Neural cell (in vitro differentiated cells): ENCODE measurements around the gene RASAL1. TPM values are rescaled to one million over a fixed set of nuclear protein-coding genes. Genes with fewer than 3 reads are reported as not detected.

ENCODE experiments used
- H2AFZ ChIP-seq: fragments of 200-600, 300-800 bp; sonication (generic), shearing (Covaris generic); 2 replicates; pipeline ENCODE4 v1.6.0; 2014; ENCODE audit warnings: low read depth, mild to moderate bottlenecking, antibody characterized with exemption, low read length, moderate library complexity
- H3F3A ChIP-seq: fragments of 200-600 bp; shearing (Covaris generic); 2 replicates; pipeline ENCODE4 v1.6.1; 2016; ENCODE audit warnings: mild to moderate bottlenecking, moderate library complexity, mixed read lengths, antibody characterized with exemption, low read length; ENCODE audit not compliant: insufficient read depth, poor library complexity, severe bottlenecking
- H3K27ac ChIP-seq: fragments of 200-600, 300-800 bp; sonication (generic), shearing (Covaris generic); 2 replicates; pipeline ENCODE4 v1.5.1; 2014; ENCODE audit warnings: mild to moderate bottlenecking, low read length, moderate library complexity
- H3K27me3 ChIP-seq: fragments of 300-800, 200-600 bp; sonication (generic), shearing (Covaris generic); 2 replicates; pipeline ENCODE4 v1.6.0; 2014; ENCODE audit warnings: mild to moderate bottlenecking, low read depth, low read length, moderate library complexity; ENCODE audit not compliant: insufficient read depth
- H3K36me3 ChIP-seq: fragments of 300-800, 200-600 bp; sonication (generic), shearing (Covaris generic); 2 replicates; pipeline ENCODE4 v1.5.1; 2014; ENCODE audit warnings: mild to moderate bottlenecking, antibody characterized with exemption, low read length, moderate library complexity; ENCODE audit not compliant: insufficient read depth
- H3K4me2 ChIP-seq: fragments of 300-800, 200-600 bp; sonication (generic), shearing (Covaris generic); 2 replicates; pipeline ENCODE4 v1.6.0; 2014; ENCODE audit warnings: mild to moderate bottlenecking, low read length
- H3K4me3 ChIP-seq: fragments of 300-800, 200-600 bp; sonication (generic), shearing (Covaris generic); 2 replicates; pipeline ENCODE4 v1.5.1; 2014; ENCODE audit warnings: mild to moderate bottlenecking, low read length, moderate library complexity
- H3K79me2 ChIP-seq: fragments of 200-600 bp; shearing (Covaris generic); replicated peaks from 2 replicates; pipeline ENCODE4 v1.6.0; 2014; ENCODE audit warnings: mild to moderate bottlenecking, low read length, moderate library complexity; ENCODE audit not compliant: insufficient read depth
- H3K9ac ChIP-seq: fragments of 300-800, 200-600 bp; sonication (generic), shearing (Covaris generic); 2 replicates; pipeline ENCODE4 v1.6.1; 2016; ENCODE audit warnings: mild to moderate bottlenecking, low read length, mixed read lengths
- H3K9me2 ChIP-seq: fragments of 200-600 bp; shearing (Covaris generic); 2 replicates; pipeline ENCODE4 v1.6.1; 2016; ENCODE audit warnings: mild to moderate bottlenecking, low read length, mixed read lengths; ENCODE audit not compliant: insufficient read depth
- H3K9me3 ChIP-seq: fragments of 200-600, 300-800 bp; sonication (generic), shearing (Covaris generic); 2 replicates; pipeline ENCODE4 v1.6.1; 2016; ENCODE audit warnings: mild to moderate bottlenecking, mixed run types, low read length, moderate library complexity, mixed read lengths
- H4K20me1 ChIP-seq: fragments of 200-600 bp; shearing (Covaris generic); 2 replicates; pipeline ENCODE4 v1.6.1; 2016; ENCODE audit warnings: mild to moderate bottlenecking, mixed run types; ENCODE audit not compliant: insufficient read depth
- EP300 ChIP-seq: fragments of 450-650 bp; conservative IDR thresholded peaks from 2 replicates; pipeline ENCODE4 v1.6.1; 2014; ENCODE audit warnings: antibody characterized with exemption, mild to moderate bottlenecking, moderate library complexity; ENCODE audit not compliant: poor library complexity, severe bottlenecking
- EZH2 ChIP-seq: fragments of 200-600, 300-800 bp; shearing (Covaris generic), sonication (generic); IDR thresholded peaks from 2 replicates; pipeline ENCODE4 v1.6.1; 2014; ENCODE audit warnings: antibody characterized with exemption, low read length, borderline replicate concordance, mild to moderate bottlenecking; ENCODE audit not compliant: insufficient read depth, poor library complexity, severe bottlenecking
- MXI1 ChIP-seq: fragments of 450-650 bp; conservative IDR thresholded peaks from 2 replicates; pipeline ENCODE4 v1.6.1; 2014; ENCODE audit warnings: antibody characterized with exemption, mild to moderate bottlenecking; ENCODE audit not compliant: poor library complexity, severe bottlenecking
- POLR2AphosphoS5 ChIP-seq: IDR thresholded peaks from 2 replicates; pipeline ENCODE4 v1.6.1; 2012
- RAD21 ChIP-seq: fragments of 450-650 bp; conservative IDR thresholded peaks from 2 replicates; pipeline ENCODE4 v1.6.1; 2014; ENCODE audit warnings: antibody characterized with exemption, mild to moderate bottlenecking, moderate library complexity
- SMC3 ChIP-seq: fragments of 450-650 bp; conservative IDR thresholded peaks from 2 replicates; pipeline ENCODE4 v1.6.1; 2014; ENCODE audit warnings: antibody characterized with exemption, mild to moderate bottlenecking, moderate library complexity; ENCODE audit not compliant: poor library complexity
- TAF1 ChIP-seq: IDR thresholded peaks from 2 replicates; pipeline ENCODE4 v1.6.1; 2012; ENCODE audit warnings: low read depth
- polyA plus RNA-seq: library from polyadenylated mRNA; depleted of rRNA; stranded (reverse); fragments of >200 nt; gene quantifications from 2 replicates; pipeline ENCODE4 v1.2.3, GENCODE V29; 2014
- TF ChIP-seq, protein P1 (sequence below): fragments of 450-650 bp; IDR thresholded peaks from 2 replicates; pipeline ENCODE4 v1.5.1; 2014; ENCODE audit warnings: antibody characterized with exemption, mild to moderate bottlenecking, moderate library complexity; ENCODE audit not compliant: poor library complexity, severe bottlenecking
- TF ChIP-seq, protein P2 (sequence below): IDR thresholded peaks from 2 replicates; pipeline ENCODE4 v1.6.1; 2012; ENCODE audit warnings: borderline replicate concordance

Gene RASAL1
- polyA plus RNA-seq, 1 donor from 2014 or later: 0.15 TPM

DNA sequence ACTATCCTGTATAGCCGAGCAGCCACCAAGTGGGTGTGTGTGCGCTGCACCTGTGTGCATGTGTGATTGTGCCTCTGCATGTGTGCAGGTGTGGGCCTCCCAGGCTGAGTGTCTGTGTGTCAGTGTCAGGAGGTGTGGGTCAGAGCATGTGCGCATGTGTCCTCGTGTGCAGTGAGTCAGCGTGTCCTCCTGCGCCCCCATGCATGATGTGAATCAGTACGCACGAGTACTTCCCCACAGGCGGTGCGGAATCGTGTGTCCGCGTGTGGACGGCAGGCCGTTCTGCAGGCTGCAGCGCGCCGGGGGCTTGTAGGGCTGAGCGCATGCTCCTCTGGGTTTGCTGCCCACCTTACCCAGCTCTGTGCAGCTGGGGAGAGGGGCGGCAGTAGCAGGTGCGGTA is 44.8 kb downstream of the RASAL1 start:
- peaks cover 6% of the 10 kb centered on the region for H3K36me3 ChIP-seq
- no peak overlapping the region for H2AFZ ChIP-seq
- TF ChIP-seq, protein P1, sequence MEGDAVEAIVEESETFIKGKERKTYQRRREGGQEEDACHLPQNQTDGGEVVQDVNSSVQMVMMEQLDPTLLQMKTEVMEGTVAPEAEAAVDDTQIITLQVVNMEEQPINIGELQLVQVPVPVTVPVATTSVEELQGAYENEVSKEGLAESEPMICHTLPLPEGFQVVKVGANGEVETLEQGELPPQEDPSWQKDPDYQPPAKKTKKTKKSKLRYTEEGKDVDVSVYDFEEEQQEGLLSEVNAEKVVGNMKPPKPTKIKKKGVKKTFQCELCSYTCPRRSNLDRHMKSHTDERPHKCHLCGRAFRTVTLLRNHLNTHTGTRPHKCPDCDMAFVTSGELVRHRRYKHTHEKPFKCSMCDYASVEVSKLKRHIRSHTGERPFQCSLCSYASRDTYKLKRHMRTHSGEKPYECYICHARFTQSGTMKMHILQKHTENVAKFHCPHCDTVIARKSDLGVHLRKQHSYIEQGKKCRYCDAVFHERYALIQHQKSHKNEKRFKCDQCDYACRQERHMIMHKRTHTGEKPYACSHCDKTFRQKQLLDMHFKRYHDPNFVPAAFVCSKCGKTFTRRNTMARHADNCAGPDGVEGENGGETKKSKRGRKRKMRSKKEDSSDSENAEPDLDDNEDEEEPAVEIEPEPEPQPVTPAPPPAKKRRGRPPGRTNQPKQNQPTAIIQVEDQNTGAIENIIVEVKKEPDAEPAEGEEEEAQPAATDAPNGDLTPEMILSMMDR: no peak
- TF ChIP-seq TAF1: no peak
- no peak for TF ChIP-seq SMC3
- no peak for TF ChIP-seq EZH2
- TF ChIP-seq MXI1: no peak
- TF ChIP-seq, protein P2, sequence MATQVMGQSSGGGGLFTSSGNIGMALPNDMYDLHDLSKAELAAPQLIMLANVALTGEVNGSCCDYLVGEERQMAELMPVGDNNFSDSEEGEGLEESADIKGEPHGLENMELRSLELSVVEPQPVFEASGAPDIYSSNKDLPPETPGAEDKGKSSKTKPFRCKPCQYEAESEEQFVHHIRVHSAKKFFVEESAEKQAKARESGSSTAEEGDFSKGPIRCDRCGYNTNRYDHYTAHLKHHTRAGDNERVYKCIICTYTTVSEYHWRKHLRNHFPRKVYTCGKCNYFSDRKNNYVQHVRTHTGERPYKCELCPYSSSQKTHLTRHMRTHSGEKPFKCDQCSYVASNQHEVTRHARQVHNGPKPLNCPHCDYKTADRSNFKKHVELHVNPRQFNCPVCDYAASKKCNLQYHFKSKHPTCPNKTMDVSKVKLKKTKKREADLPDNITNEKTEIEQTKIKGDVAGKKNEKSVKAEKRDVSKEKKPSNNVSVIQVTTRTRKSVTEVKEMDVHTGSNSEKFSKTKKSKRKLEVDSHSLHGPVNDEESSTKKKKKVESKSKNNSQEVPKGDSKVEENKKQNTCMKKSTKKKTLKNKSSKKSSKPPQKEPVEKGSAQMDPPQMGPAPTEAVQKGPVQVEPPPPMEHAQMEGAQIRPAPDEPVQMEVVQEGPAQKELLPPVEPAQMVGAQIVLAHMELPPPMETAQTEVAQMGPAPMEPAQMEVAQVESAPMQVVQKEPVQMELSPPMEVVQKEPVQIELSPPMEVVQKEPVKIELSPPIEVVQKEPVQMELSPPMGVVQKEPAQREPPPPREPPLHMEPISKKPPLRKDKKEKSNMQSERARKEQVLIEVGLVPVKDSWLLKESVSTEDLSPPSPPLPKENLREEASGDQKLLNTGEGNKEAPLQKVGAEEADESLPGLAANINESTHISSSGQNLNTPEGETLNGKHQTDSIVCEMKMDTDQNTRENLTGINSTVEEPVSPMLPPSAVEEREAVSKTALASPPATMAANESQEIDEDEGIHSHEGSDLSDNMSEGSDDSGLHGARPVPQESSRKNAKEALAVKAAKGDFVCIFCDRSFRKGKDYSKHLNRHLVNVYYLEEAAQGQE: no peak
- TF ChIP-seq EP300: no peak
- no peak for TF ChIP-seq POLR2AphosphoS5
- no peak for TF ChIP-seq RAD21
- H3F3A ChIP-seq: no peaks in the 10 kb centered on the region
- H3K27me3 ChIP-seq: no peaks in the 10 kb centered on the region
- no peak overlapping the region for H3K4me2 ChIP-seq
- H4K20me1 ChIP-seq: no peaks in the 10 kb centered on the region
- no peaks in the 10 kb centered on the region for H3K79me2 ChIP-seq
- H3K9me2 ChIP-seq: no peaks in the 10 kb centered on the region
- no peaks in the 10 kb centered on the region for H3K9me3 ChIP-seq
- no peak overlapping the region for H3K9ac ChIP-seq
- H3K27ac ChIP-seq: no peak overlapping the region
- H3K4me3 ChIP-seq: no peak overlapping the region

DNA sequence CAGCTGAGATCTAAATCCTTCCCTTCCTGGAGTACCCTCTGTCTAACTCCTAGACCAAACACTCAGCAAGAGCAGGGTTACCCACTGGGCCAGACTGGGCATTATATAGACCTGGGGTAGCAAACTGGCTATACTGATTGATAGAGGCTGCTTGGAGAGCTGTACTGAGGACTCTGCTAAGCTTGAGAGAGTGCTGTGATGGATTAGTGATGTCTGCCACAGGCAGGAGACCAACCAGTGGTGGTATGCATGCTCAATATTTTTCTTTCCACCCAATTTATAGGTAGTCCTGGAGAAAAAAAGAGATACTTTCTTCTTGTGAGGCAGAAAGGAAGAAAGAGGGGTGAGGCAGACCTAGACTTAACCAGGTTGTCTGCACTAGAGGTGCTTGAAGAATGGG is 45.7 kb downstream of the RASAL1 start:
- Histone ChIP-seq H3F3A (no peaks in the 10 kb centered on the region), H3K4me3 (no peak overlapping the region), H3K4me2 (no peak overlapping the region), H3K27me3 (no peaks in the 10 kb centered on the region), H3K36me3 (no peaks in the 10 kb centered on the region), H3K9me2 (no peaks in the 10 kb centered on the region), H4K20me1 (no peaks in the 10 kb centered on the region), H3K9me3 (no peaks in the 10 kb centered on the region), H2AFZ (no peak overlapping the region), H3K79me2 (no peaks in the 10 kb centered on the region), H3K27ac (no peak overlapping the region), H3K9ac (no peak overlapping the region)
- no peak for TF ChIP-seq MXI1
